GM21529 (cell line): ENCODE results near the gene HTRA1.

Source experiments
- ATAC-seq: cut with Tn5 transposase; IDR thresholded peaks from one replicate; pipeline ENCODE4 v1.9.1; 2021; ENCODE audit not compliant: unreplicated experiment

The HTRA1 gene

GRCh38 chr10:122514045-122514840, 52.9 kb downstream of the HTRA1 start:
- ATAC-seq, result no peak

- ATAC-seq, result no peak
Observed at GRCh38 chr10:122515022-122515424, 53.7 kb downstream of the HTRA1 start.

- peak; percentile 81 for ATAC-seq
Observed at GRCh38 chr10:122515588-122516231, 54.4 kb downstream of the HTRA1 start.

GRCh38 chr10:122516734-122517133, 55.4 kb downstream of the HTRA1 start:
- ATAC-seq, result no peak

- ATAC-seq, result no peak
Observed at GRCh38 chr10:122519144-122519543, 57.8 kb downstream of the HTRA1 start.

- ATAC-seq, result no peak
Observed at GRCh38 chr10:122519873-122520272, 58.5 kb downstream of the HTRA1 start.

- ATAC-seq, result no peak
Observed at GRCh38 chr10:122521011-122521410, 59.7 kb downstream of the HTRA1 start.

- no peak for ATAC-seq
Observed at GRCh38 chr10:122524811-122525210, 63.5 kb downstream of the HTRA1 start.

- no peak for ATAC-seq
Observed at GRCh38 chr10:122525788-122526187, 64.4 kb downstream of the HTRA1 start.

- ATAC-seq, result no peak
Observed at GRCh38 chr10:122526892-122527291, 65.5 kb downstream of the HTRA1 start.

- no peak for ATAC-seq
Observed at GRCh38 chr10:122530177-122530576, 68.8 kb downstream of the HTRA1 start.

GRCh38 chr10:122531261-122531660, 69.9 kb downstream of the HTRA1 start:
- no peak for ATAC-seq

GRCh38 chr10:122531939-122532338, 70.6 kb downstream of the HTRA1 start:
- no peak for ATAC-seq

GRCh38 chr10:122532601-122533296, 71.4 kb downstream of the HTRA1 start:
- no peak for ATAC-seq

- ATAC-seq, result no peak
Observed at GRCh38 chr10:122537545-122537944, 76.2 kb downstream of the HTRA1 start.

GRCh38 chr10:122541541-122542002, 80.2 kb downstream of the HTRA1 start:
- no peak for ATAC-seq

GRCh38 chr10:122543676-122544445, 82.5 kb downstream of the HTRA1 start:
- no peak for ATAC-seq

GRCh38 chr10:122544493-122544892, 83.1 kb downstream of the HTRA1 start:
- ATAC-seq, result no peak

- ATAC-seq, result no peak
Observed at GRCh38 chr10:122546242-122546641, 84.9 kb downstream of the HTRA1 start.

GRCh38 chr10:122548407-122549085, 87.2 kb downstream of the HTRA1 start:
- ATAC-seq, result no peak
